PFSK-1 (cell line): Measurements from ENCODE around the gene ASCC1.

ENCODE experiments used
- TAF1 ChIP-seq: IDR thresholded peaks from 2 replicates; pipeline ENCODE4 v1.6.1; 2012; ENCODE audit warnings: low read length, control low read depth, borderline replicate concordance; ENCODE audit not compliant: insufficient read depth
- TF ChIP-seq, protein P1 (sequence below), 2 experiments: IDR thresholded peaks; 2 replicates each; pipeline versions ENCODE4 v1.6.1 to v1.8.0; 2011 to 2012; ENCODE audit warnings: low read depth in 2 of 2, low read length in 2 of 2, control low read depth in 1 of 2, inconsistent platforms in 1 of 2, mild to moderate bottlenecking in 1 of 2, moderate library complexity in 1 of 2; ENCODE audit not compliant: insufficient read depth in 1 of 2

DNA sequence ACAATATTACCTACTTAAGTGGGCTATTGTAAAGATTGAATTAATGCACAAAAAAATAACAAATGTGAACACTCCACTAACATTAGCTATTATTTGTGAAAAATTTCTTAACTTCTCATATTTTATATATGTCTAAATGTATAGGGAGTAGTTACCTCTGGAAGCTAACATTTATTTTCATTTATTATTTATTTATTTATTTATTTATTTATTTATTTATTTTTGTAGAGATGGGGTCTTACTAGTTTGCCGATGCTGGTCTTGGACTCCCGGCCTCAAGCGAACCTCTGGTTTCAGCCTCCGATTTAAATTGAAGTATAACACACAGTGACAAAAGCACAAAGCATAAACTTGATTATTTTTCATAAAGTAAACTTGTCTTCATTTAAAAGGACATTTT is 122.6 kb downstream of the ASCC1 start:
- TF ChIP-seq, protein P1, sequence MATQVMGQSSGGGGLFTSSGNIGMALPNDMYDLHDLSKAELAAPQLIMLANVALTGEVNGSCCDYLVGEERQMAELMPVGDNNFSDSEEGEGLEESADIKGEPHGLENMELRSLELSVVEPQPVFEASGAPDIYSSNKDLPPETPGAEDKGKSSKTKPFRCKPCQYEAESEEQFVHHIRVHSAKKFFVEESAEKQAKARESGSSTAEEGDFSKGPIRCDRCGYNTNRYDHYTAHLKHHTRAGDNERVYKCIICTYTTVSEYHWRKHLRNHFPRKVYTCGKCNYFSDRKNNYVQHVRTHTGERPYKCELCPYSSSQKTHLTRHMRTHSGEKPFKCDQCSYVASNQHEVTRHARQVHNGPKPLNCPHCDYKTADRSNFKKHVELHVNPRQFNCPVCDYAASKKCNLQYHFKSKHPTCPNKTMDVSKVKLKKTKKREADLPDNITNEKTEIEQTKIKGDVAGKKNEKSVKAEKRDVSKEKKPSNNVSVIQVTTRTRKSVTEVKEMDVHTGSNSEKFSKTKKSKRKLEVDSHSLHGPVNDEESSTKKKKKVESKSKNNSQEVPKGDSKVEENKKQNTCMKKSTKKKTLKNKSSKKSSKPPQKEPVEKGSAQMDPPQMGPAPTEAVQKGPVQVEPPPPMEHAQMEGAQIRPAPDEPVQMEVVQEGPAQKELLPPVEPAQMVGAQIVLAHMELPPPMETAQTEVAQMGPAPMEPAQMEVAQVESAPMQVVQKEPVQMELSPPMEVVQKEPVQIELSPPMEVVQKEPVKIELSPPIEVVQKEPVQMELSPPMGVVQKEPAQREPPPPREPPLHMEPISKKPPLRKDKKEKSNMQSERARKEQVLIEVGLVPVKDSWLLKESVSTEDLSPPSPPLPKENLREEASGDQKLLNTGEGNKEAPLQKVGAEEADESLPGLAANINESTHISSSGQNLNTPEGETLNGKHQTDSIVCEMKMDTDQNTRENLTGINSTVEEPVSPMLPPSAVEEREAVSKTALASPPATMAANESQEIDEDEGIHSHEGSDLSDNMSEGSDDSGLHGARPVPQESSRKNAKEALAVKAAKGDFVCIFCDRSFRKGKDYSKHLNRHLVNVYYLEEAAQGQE (IDR thresholded peaks at IDR 0.05; ENCODE audit: insufficient read depth in 1 of 2, low read depth in 2 of 2, low read length in 2 of 2) = no peak
- no peak for TF ChIP-seq TAF1
